Psoas muscle (tissue), 8 donors: ENCODE measurements around the gene FTO. TPM values are rescaled to one million over a fixed set of nuclear protein-coding genes. Genes with fewer than 3 reads are reported as not detected.

Source experiments
- ATAC-seq, 4 donors: fragments of 200-7000 bp; cut with Tn5 transposase; one replicate each; pipeline ENCODE4 v1.9.1; 2020; ENCODE audit warnings: moderate library complexity in 3 of 4, mild to moderate bottlenecking in 2 of 4
- DNase-seq, 2 donors: peaks; one replicate each; pipeline ENCODE4 v3.0.0-alpha.2; 2020
- H3K27ac ChIP-seq: fragments of 200-600 bp; one replicate; pipeline ENCODE4 v1.8.0; 2022
- H3K27me3 ChIP-seq, 3 donors: fragments of 200-600 bp in 1 of 3; one replicate each; pipeline versions ENCODE4 v1.6.1 to v1.8.0; 2013 to 2022; ENCODE audit warnings: low read length in 2 of 3, mild to moderate bottlenecking in 2 of 3, moderate library complexity in 1 of 3; ENCODE audit not compliant: insufficient read depth in 3 of 3
- H3K36me3 ChIP-seq, 2 donors: fragments of 200-600 bp in 1 of 2; one replicate each; pipeline versions ENCODE4 v1.6.1 to v1.8.0; 2013 to 2022; ENCODE audit warnings: low read depth in 1 of 2, mild to moderate bottlenecking in 1 of 2, moderate library complexity in 1 of 2; ENCODE audit not compliant: insufficient read depth in 1 of 2
- H3K4me1 ChIP-seq: fragments of 200-600 bp; one replicate; pipeline ENCODE4 v1.8.0; 2022
- H3K4me3 ChIP-seq: fragments of 200-600 bp; one replicate; pipeline ENCODE4 v1.8.0; 2022; ENCODE audit warnings: mild to moderate bottlenecking
- H3K9me3 ChIP-seq: fragments of 200-600 bp; one replicate; pipeline ENCODE4 v1.8.0; 2022
- CTCF ChIP-seq: fragments of 200-600 bp; IDR thresholded peaks from one replicate; pipeline ENCODE4 v1.8.0; 2022; ENCODE audit warnings: antibody characterized with exemption
- WGBS, 3 donors: extraction: QIAGEN DNeasy Blood & Tissue Kit; methylation state at CpG; one replicate each; pipeline versions ENCODE4 v1.1.6 to v1.1.7; 2013; 5-methylcytosine and 5-hydroxymethylcytosine counted together
- intact Hi-C, 2 donors: fragments of 100-400 bp; cut with DNase I; formaldehyde crosslinking; loops; one replicate each; pipeline versions ENCODE4 v1.11.0 to v1.14.2; 2022
- polyA plus RNA-seq, 3 donors: library from polyadenylated mRNA; stranded (reverse); fragments of 200-250 nt; gene quantifications; one replicate each; pipeline ENCODE4 v1.2.3, GENCODE V29; 2013
- total RNA-seq, 4 donors: library from RNA; stranded (reverse); fragmentation: NEBNext Ultra II Directional in 2 of 4; extraction: Animal tissue kit (Norgen Biotek cat#: 25700) in 2 of 4; gene quantifications; one replicate each; pipeline versions ENCODE4 v1.2.1 to v1.2.4, GENCODE V29; 2021 to 2023
- donor health status: healthy with polysubstance abuse.
- donor health status: DM: no; HTN: no; CAD: no; lungs with moderate emphysema.
- donor health status: Bipolar disorder and iron deficiency.
- donor health status: healthy.
- donor health status: DM: yes; HTN: yes; CAD: no.
- donor health status: DM: no; HTN: no; CAD: no.
- donor health status: DM: no; HTN: no; CAD: no.
- donor health status: DM: yes; HTN: yes; CAD: no.

The FTO gene
- total and polyA plus RNA-seq, 7 donors, result 14.2 to 67.6 (median 47.4) TPM

GRCh38 chr16:54090602-54091001 is 386.6 kb downstream of the FTO start:
- H3K4me3 ChIP-seq, result no peak overlapping the region
- H3K27me3 ChIP-seq, result no peaks in the 10 kb centered on the region
- H3K27ac ChIP-seq, result no peak overlapping the region
- ATAC-seq (no peak), DNase-seq (no peak)
- TF ChIP-seq CTCF, result no peak
- intact Hi-C loops, result no loop called here
- 97 to 99% (median 98%) methylated on average over 6 of the region's 6 CpGs for WGBS, 3 donors
- no peaks in the 10 kb centered on the region for H3K9me3 ChIP-seq
- no peaks in the 10 kb centered on the region for H3K4me1 ChIP-seq
- H3K36me3 ChIP-seq, result peaks cover 0 to 2% of the 10 kb centered on the region in 2 donors

- no peak overlapping the region for H3K4me3 ChIP-seq
- intact Hi-C loops, result no loop called here
- no peak overlapping the region for H3K27ac ChIP-seq
- WGBS, 3 donors, result 87 to 89% (median 88%) methylated on average over 13 of the region's 13 CpGs
- no peaks in the 10 kb centered on the region for H3K27me3 ChIP-seq
- H3K9me3 ChIP-seq, result peaks cover 10% of the 10 kb centered on the region
- peak in 1 of 2 donors; percentile 17 for DNase-seq
- H3K4me1 ChIP-seq, result no peaks in the 10 kb centered on the region
- TF ChIP-seq CTCF, result no peak
- ATAC-seq, result no peak
- H3K36me3 ChIP-seq, result peaks cover 0 to 4% of the 10 kb centered on the region in 2 donors
Observed at GRCh38 chr16:54093281-54093680, 389.3 kb downstream of the FTO start.

GRCh38 chr16:54094641-54095040 is 390.7 kb downstream of the FTO start:
- H3K27ac ChIP-seq, result no peak overlapping the region
- no peak for TF ChIP-seq CTCF
- peaks cover 10% of the 10 kb centered on the region for H3K9me3 ChIP-seq
- H3K27me3 ChIP-seq, result no peaks in the 10 kb centered on the region
- H3K36me3 ChIP-seq, result peaks cover 0 to 4% of the 10 kb centered on the region in 2 donors
- ATAC-seq (no peak), DNase-seq (no peak)
- H3K4me1 ChIP-seq, result no peaks in the 10 kb centered on the region
- intact Hi-C loops, result no loop called here
- 91 to 95% (median 94%) methylated on average over 10 of the region's 10 CpGs for WGBS, 3 donors
- no peak overlapping the region for H3K4me3 ChIP-seq

DNA sequence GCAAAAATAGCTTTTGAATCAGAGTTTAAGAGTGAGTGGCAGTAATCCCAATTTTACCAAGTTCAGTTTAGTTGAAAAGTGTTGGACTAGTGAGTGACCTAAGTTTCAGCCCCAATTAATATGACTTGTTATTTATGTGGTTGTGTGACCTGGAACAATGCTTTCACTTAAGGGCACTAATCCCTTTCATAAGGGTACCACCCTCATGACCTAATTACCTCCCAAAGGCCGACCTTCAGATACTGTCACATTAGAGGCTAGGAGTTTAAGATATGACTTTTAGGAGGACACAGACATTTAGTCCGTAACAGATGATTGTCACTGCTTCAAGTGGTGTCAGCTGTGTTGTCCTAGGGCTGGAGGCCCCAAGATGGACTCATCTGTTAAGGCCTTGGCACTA is 392.7 kb downstream of the FTO start:
- H3K27me3 ChIP-seq, result no peaks in the 10 kb centered on the region
- H3K36me3 ChIP-seq, result peaks cover 0 to 4% of the 10 kb centered on the region in 2 donors
- no peaks in the 10 kb centered on the region for H3K4me1 ChIP-seq
- no peak for DNase-seq
- H3K4me3 ChIP-seq, result no peak overlapping the region
- no peak for ATAC-seq
- H3K9me3 ChIP-seq, result peaks cover 10% of the 10 kb centered on the region
- no peak overlapping the region for H3K27ac ChIP-seq
- no peak for TF ChIP-seq CTCF
- 88 to 98% (median 94%) methylated on average over 2 of the region's 2 CpGs for WGBS, 3 donors
- intact Hi-C loops, result no loop called here

- no peak for TF ChIP-seq CTCF
- DNase-seq, result no peak
- Histone ChIP-seq H3K4me1 (no peaks in the 10 kb centered on the region), H3K9me3 (peaks cover 10% of the 10 kb centered on the region), H3K36me3 (peaks cover 0 to 4% of the 10 kb centered on the region in 2 donors), H3K27ac (no peak overlapping the region), H3K4me3 (no peak overlapping the region), H3K27me3 (no peaks in the 10 kb centered on the region)
- WGBS, 3 donors, result 67 to 95% (median 80%) methylated on average over 3 of the region's 3 CpGs
- intact Hi-C loops, result no loop called here
- ATAC-seq, result no peak
Observed at GRCh38 chr16:54097774-54098173, 393.8 kb downstream of the FTO start.
